SK-N-MC (cell line): ENCODE measurements around the gene ZC3H10.

Source experiments
- EZH2 ChIP-seq: fragments of 200-600 bp; sonication (generic); IDR thresholded peaks from one replicate; pipeline ENCODE4 v1.6.1; 2017; ENCODE audit warnings: antibody characterized with exemption
- FOXP2 ChIP-seq: optimal IDR thresholded peaks from 2 replicates; pipeline ENCODE3; 2011; ENCODE audit warnings: mild to moderate bottlenecking, moderate library complexity; ENCODE audit not compliant: insufficient read depth; ENCODE audit errors: extremely low read length, control extremely low read depth
- POLR2AphosphoS5 ChIP-seq: IDR thresholded peaks from 2 replicates; pipeline ENCODE4 v1.6.1; 2012; ENCODE audit warnings: mild to moderate bottlenecking, low read depth, low read length, borderline replicate concordance

- no peak for TF ChIP-seq EZH2
- TF ChIP-seq FOXP2: no peak
- TF ChIP-seq POLR2AphosphoS5: no peak
Measured at GRCh38 chr12:56137853-56138571, 19.9 kb downstream of the ZC3H10 start.
